ENCODE data around the gene ARVCF.

ARVCF gene

GRCh38 chr22:19942157-19943081 is 74.2 kb downstream of the ARVCF start:
- Histone ChIP-seq H3K4me2 (ENCODE audit: low read length) (peak overlapping the region; percentile 87), H3K4me3 (ENCODE audit: low read depth, low read length) (peak overlapping the region; percentile 72), H3K9me3 (ENCODE audit: control insufficient read depth, low read length) (no peaks in the 10 kb centered on the region), H3K27ac (peak overlapping the region; percentile 71), H3K9ac (peak overlapping the region; percentile 37), H3K36me3 (ENCODE audit: control insufficient read depth, insufficient read depth, low read length) (no peaks in the 10 kb centered on the region), H2AFZ (peak overlapping the region; percentile 86), H3K79me2 (no peaks in the 10 kb centered on the region), H3K4me1 (peaks cover 7% of the 10 kb centered on the region), H3K27me3 (ENCODE audit: control insufficient read depth, insufficient read depth, low read length) (no peaks in the 10 kb centered on the region)
- TF ChIP-seq, protein P1, sequence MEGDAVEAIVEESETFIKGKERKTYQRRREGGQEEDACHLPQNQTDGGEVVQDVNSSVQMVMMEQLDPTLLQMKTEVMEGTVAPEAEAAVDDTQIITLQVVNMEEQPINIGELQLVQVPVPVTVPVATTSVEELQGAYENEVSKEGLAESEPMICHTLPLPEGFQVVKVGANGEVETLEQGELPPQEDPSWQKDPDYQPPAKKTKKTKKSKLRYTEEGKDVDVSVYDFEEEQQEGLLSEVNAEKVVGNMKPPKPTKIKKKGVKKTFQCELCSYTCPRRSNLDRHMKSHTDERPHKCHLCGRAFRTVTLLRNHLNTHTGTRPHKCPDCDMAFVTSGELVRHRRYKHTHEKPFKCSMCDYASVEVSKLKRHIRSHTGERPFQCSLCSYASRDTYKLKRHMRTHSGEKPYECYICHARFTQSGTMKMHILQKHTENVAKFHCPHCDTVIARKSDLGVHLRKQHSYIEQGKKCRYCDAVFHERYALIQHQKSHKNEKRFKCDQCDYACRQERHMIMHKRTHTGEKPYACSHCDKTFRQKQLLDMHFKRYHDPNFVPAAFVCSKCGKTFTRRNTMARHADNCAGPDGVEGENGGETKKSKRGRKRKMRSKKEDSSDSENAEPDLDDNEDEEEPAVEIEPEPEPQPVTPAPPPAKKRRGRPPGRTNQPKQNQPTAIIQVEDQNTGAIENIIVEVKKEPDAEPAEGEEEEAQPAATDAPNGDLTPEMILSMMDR (IDR thresholded peaks at IDR 0.05), result no peak

DNA sequence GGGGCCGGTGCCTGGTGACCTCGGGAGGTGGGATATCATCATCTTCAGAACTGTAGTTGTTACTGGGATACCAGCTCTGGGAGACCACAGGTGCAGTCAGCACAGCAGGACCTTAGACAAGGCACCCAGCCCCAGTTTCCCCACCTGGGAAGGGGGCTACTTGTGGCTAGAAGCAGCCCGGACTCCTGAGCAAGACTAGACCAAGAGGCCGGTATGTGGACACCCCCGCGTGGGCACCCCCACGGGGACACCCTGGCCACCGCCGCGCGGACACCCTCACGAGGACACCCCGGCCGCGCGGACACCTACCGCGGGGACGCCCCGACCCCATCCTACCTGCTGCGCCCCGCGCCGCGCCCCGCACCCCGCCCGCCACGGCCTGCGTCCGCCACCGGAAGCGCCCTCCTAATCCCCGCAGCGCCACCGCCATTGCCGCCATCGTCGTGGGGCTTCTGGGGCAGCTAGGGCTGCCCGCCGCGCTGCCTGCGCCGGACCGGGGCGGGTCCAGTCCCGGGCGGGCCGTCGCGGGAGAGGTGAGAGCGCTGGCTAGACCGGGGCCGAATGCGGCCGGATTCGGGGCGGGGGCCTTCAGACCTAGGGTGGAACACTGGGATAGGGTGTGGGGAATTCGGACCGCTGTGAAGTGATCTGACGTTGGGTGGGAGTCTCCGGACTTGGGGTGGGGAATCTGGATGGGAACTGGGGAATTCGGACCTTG is 75.1 kb downstream of the ARVCF start, which contains the start of the genes COMT and TXNRD2:
Gene COMT (plus strand): TSS at position 408 of the 718 bp plus-strand sequence. CDS start 20,755 bp downstream, outside the sequence.
Gene TXNRD2 (minus strand): TSS at position 454 of the 718 bp plus-strand sequence. CDS start 15 bp downstream, at position 439.
- Histone ChIP-seq H3K4me3 (ENCODE audit: low read depth, low read length) (peak within 1 kb of the TSS; percentile 72), H3K36me3 (ENCODE audit: control insufficient read depth, insufficient read depth, low read length) (no peaks in the 10 kb centered on the region), H3K4me1 (peaks cover 7% of the 10 kb centered on the region), H3K79me2 (no peaks in the 10 kb centered on the region), H3K9ac (peak within 1 kb of the TSS; percentile 37), H3K4me2 (ENCODE audit: low read length) (peak within 1 kb of the TSS; percentile 87), H3K9me3 (ENCODE audit: control insufficient read depth, low read length) (no peaks in the 10 kb centered on the region), H3K27me3 (ENCODE audit: control insufficient read depth, insufficient read depth, low read length) (no peaks in the 10 kb centered on the region), H3K27ac (peak within 1 kb of the TSS; percentile 71), H2AFZ (peak within 1 kb of the TSS; percentile 86)
- TF ChIP-seq, protein P1 (IDR thresholded peaks at IDR 0.05), result no peak

DNA sequence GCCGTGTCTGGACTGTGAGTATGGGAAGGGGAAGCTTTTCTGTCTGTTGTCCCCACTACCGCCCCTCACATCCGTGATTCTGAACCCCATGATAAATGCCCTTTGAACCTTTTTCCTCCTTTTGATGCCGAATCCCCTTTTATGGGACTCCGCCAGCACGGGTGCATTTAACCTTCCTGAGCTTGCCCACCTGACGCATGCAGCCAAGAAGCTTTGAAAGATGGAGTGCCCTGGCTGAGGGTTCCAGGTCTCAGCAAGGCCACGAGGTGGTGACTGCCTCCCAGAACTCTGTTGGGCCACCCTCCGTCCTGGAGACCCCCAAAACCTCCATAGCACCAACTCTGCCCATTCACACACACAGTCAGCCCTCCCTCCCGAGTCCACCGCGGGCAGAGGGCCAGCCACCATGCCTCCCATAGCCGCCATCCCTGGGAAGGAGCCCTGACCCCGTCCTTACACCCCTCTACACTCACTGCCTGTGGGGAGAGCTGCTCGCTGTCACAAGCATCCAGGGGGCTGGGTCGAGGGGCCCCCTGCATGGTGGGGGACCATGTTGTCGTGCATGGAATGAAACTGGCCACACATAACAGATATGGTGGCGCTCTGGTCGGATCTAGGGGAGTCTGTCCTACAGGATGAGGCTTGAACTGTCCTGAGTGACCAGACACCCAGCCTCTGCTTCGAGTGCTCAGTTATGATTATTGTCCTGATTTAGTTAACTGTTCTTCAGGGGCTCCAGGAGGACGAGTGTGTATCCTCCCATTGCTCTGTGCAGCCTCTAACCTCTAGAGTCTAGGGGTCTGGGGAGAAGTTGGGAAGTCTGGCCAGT is 75.9 kb downstream of the ARVCF start:
- Histone ChIP-seq H3K36me3 (ENCODE audit: control insufficient read depth, insufficient read depth, low read length) (no peaks in the 10 kb centered on the region), H2AFZ (peak overlapping the region; percentile 86), H3K4me3 (ENCODE audit: low read depth, low read length) (peak overlapping the region; percentile 72), H3K79me2 (no peaks in the 10 kb centered on the region), H3K9me3 (ENCODE audit: control insufficient read depth, low read length) (no peaks in the 10 kb centered on the region), H3K27me3 (ENCODE audit: control insufficient read depth, insufficient read depth, low read length) (no peaks in the 10 kb centered on the region), H3K4me1 (peaks cover 7% of the 10 kb centered on the region), H3K27ac (no peak overlapping the region), H3K4me2 (ENCODE audit: low read length) (peak overlapping the region; percentile 87), H3K9ac (peak overlapping the region; percentile 37)
- TF ChIP-seq, protein P1 (IDR thresholded peaks at IDR 0.05), result no peak

GRCh38 chr22:19937616-19938473 is 78.8 kb downstream of the ARVCF start:
- no peaks in the 10 kb centered on the region for H3K9me3 ChIP-seq (ENCODE audit: control insufficient read depth, low read length)
- TF ChIP-seq, protein P1 (IDR thresholded peaks at IDR 0.05), result no peak
- H3K27me3 ChIP-seq (ENCODE audit: control insufficient read depth, insufficient read depth, low read length), result no peaks in the 10 kb centered on the region
- no peak overlapping the region for H3K4me2 ChIP-seq (ENCODE audit: low read length)
- no peaks in the 10 kb centered on the region for H3K36me3 ChIP-seq (ENCODE audit: control insufficient read depth, insufficient read depth, low read length)
- H3K9ac ChIP-seq, result no peak overlapping the region
- H3K27ac ChIP-seq, result no peak overlapping the region
- no peak overlapping the region for H2AFZ ChIP-seq
- H3K4me3 ChIP-seq (ENCODE audit: low read depth, low read length), result no peak overlapping the region
- H3K4me1 ChIP-seq, result peaks cover 7% of the 10 kb centered on the region
- no peaks in the 10 kb centered on the region for H3K79me2 ChIP-seq
